Stimulated activated naive CD8-positive, alpha-beta T cell treated with anti-CD3 and anti-CD28 coated beads, Interleukin-15, Interleukin-2, amounts not matched to agents 100 U/mL and 50 U/mL, for 24 hours (primary cell): Measurements from ENCODE around the gene TARBP2.
"Not testable (repeated sequence)": the region's sequence is repeated elsewhere in the genome, so short reads cannot be mapped to it uniquely, and the experiment has no call there.

Experiments used
- ATAC-seq: fragments of 150-1000 bp; cut with Tn5 transposase; one replicate; pipeline ENCODE4 v1.10.0; 2021
- DNase-seq: peaks from one replicate; pipeline ENCODE4 v3.0.0; 2021

The TARBP2 gene

GRCh38 chr12:53476769-53477209 is 24.3 kb upstream of the TARBP2 start:
- DNase-seq, result no peak
- ATAC-seq, result no peak

DNA sequence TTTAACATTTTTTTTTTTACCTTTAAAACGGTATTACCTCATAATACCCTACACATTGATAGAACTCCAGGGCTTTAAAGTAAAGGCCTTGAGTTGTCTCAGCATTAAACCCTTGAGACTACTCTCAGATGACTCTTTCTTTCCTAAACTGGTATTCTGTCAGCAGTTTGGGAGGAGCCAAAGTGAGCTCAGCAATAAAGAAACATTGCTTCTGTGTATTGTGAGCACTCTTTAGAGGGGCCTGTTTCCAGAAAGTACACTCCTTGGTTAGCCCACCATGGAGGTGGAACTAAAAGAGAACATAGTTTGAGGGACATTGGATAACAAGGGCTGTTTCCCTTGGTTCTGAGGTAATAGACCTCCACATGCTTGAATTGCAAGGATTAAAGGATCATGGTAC is 22.2 kb upstream of the TARBP2 start:
- DNase-seq (no peak), ATAC-seq (peak; percentile 19)

GRCh38 chr12:53479331-53479730 is 21.8 kb upstream of the TARBP2 start:
- no peak for ATAC-seq
- no peak for DNase-seq

DNA sequence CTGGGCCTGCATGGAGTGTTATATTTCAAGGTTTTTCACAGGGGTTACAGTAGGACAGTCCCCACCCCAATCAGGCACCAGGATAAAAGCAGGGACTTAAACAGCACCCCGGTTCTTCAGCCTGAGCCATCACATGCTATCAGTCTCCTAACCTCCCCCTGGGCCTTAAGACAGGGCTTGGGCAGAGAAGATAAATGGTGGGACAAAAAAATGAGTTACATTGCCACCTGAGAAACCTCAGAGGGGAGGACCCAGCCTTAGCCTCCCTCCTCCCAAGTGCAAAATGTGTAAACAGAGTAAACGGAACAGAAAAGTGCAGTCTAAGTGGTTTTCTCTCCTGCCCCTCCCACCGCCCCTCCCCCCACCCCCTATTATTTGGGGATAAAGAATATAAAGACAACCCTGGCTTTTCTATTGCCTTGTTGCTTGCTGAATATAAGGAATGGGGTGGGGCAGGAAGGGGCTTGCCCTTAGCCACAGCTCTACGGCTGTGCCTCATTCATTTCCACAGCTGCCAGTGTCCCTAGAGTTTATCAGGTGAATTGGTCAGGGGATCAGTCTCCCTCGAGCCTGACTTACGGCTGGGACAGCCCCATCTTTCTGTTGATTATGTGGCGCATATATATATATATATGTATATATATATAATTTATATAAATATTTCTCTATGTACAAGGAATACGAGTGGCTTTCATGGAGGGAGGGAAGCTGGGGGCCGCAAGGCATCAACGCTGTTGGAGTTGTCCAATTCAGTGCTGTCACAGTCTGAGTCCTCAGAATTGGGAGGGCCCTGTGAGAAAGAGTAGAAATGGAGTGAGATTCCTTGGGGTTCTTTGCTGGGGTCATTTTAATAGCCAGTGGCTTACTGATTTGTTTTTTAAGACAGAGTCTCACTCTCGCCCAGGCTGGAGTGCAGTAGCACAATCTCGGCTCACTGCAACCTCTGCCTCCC is 20.3 kb upstream of the TARBP2 start:
- no peak for ATAC-seq
- no peak for DNase-seq

DNA sequence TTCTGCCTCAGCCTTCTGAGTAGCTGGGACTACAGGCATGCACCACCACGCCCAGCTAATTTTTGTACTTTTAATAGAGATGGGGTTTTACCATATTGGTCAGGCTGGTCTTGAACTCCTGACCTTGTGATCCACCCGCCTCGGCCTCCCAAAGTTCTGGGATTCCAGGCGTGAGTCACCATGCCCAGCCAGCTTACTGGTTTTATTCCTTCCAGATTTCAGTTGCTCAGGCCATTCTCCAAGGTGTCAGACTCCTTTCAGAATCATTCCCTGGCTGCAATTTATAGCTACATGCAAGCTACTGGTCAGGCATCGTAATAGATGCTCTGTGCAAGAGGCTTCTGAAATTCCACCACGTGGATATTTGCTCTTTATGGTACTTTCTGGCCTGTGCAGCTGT is 19.6 kb upstream of the TARBP2 start:
- ATAC-seq, result not testable (repeated sequence)

DNA sequence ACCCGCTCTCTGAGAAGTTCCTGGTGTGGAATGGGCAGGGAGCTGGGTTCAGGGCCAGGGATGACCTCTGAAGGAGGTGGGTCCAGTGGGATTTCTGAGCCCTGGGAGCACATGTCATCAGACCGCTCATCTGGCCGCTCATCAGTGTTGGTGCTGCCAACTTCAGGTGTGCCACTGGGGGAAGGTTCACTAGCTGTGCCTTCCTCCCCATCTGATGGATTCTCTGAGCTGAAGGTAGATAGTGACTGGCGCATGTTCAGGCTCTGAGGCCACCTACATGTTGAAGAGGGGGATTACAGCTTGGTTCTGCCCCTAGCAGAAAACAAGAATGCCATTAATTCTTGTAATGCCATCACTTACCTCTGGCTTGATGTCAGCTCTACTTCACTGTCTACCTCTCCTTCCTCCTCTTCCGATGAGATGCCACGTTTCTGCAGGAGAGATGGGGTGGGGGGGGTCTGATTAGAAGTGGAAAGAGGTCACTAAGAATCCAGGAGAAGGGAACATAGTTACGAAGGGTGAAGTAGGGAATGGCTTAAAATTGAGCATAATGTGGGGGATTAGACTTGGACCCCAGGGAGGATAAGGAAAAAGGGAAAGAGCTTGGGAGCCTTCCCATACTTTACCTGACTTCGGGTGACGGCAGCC is 19.0 kb upstream of the TARBP2 start:
- DNase-seq, result no peak
- peak; percentile 24 for ATAC-seq

More for the DNA sequence above, 19.6 kb upstream of the TARBP2 start:
- DNase-seq, result not testable (repeated sequence)

DNA sequence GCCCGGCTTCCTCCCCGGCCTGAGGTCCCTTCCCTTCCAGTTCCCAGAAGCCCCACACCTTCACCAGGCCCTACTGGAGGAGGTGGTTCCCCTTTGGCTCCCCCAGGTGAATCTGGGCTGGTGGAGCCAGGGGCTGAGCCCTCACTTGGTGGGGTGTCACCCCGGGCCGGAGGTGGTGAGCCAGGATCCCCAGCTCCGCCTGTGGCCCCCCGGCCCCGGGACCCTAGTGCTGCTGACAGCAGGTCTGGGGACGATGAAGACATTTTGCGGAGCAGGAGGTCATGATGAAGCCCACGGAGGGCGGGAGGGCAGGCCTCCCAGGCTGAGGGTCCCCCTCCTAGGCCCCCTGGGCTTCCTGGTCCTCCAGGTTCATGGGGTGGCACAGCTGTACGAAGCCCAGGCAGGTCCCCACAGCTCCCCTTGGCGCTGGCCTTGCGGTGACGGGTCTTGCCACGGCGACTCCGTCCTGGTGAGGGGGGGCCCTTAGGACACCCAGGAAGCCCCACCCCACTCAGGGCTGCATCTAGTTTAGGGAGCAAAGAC is 18.4 kb upstream of the TARBP2 start:
- no peak for ATAC-seq
- DNase-seq, result no peak

DNA sequence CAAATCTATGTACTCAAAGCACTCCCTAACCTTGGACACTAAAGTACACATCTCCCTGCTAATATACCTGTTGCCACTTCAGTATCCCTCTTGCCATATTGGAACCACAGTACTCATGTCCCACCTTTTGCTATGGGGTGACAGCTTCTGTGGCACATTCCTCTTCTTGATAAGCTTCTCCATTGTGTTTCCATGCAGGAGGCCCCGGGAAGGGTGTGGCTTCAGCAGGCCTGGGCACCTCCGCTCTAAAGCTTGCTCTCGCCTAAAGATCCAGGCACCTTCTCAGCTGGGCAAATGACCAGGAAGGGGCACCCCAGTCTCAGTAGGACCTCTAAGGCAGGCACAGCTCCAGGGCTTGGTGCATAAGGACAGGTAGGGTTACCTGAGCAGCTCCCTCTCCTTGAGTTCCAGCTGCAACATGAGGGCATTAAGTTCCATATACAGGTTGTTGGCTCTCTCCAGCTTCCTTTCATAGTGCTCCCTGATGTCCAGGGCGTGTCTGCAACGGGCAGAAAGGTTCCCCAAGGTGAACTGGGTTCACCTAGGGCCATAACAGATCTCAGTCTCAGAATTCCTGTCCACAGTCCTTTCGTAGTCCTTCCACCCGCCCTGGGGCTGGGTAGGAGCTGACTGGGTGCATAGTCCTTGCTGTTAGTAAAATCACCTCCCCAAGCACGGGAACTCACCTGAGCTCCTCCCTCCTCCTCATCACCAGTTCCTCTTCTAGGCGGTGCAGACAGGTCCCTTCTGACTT is 17.7 kb upstream of the TARBP2 start:
- ATAC-seq, result no peak
- no peak for DNase-seq

DNA sequence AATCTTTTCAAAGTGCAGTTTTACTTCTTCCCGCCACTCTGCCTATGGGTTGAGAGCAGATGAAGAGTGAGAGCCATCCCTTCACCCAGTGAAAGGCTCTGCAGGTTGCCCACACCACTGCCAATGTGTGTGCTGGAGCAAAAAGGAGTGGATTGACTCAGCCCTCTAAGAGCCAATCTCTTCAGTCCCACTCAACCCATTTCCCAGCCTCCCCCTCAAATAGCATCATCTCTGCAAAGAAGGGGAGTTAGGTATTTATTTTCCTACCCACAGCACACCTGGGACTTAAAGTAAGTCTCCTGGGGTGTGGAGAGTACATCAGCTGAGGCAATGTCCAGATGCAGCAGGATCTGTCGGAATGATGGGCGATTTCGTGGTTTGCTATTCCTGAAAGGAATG is 17.1 kb upstream of the TARBP2 start:
- no peak for DNase-seq
- ATAC-seq, result peak; percentile 41

GRCh38 chr12:53484686-53485575 is 16.2 kb upstream of the TARBP2 start:
- no peak for ATAC-seq
- DNase-seq, result no peak

- ATAC-seq, result no peak
Measured at GRCh38 chr12:53485955-53486735, 14.9 kb upstream of the TARBP2 start.

GRCh38 chr12:53486736-53487487 is 14.2 kb upstream of the TARBP2 start:
- DNase-seq (no peak), ATAC-seq (no peak)

More at GRCh38 chr12:53485955-53486735, 14.9 kb upstream of the TARBP2 start:
- no peak for DNase-seq

- ATAC-seq (no peak), DNase-seq (no peak)
Measured at GRCh38 chr12:53489242-53489864, 11.7 kb upstream of the TARBP2 start.

- DNase-seq (no peak), ATAC-seq (no peak)
Measured at GRCh38 chr12:53492188-53492587, 8.9 kb upstream of the TARBP2 start.

DNA sequence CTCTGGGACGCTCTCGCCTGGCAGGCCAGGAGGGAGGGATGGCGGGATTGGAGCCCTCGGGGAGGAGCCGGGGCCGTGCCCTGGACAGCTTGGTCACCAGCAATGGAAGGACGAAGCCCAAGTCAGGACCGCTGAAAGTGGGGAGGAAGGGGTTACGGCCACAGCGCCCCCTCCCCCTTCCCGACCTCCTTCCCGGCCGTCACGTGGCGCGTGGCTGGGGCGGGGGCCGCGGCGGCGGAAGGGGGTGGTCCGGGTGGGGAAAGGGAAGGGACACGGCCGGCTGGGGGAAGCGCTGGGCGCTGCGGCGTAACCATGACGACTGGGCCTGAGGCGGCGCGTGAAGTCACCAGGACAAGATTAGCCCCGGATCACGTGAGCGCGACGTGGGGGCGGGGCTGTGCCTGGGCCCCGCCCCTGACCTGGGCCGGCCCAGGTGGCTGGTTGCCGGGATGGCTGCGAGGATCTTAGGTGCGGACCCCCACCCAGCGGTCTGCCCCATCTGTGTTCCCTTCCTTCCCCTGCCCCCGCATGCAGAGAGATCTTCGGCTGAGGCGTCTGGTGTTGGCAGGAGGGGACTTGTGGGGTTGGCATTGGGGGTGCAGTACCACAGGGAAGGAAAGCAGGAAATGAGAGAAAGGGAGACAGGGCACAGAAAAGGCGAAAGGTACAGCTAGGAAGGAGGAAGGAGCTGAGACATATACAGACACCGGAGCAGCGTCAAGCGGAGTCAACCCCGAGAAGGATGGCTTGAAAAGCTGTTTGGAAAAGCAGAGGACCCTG is 8.1 kb upstream of the TARBP2 start:
- DNase-seq (peak; percentile 91), ATAC-seq (peak; percentile 94)

GRCh38 chr12:53493610-53494391 is 7.3 kb upstream of the TARBP2 start:
- DNase-seq (no peak), ATAC-seq (no peak)

- DNase-seq (no peak), ATAC-seq (no peak)
Measured at GRCh38 chr12:53495903-53496751, 5.0 kb upstream of the TARBP2 start.
